ENCODE results near the gene RIN3. TPM values are rescaled to one million over a fixed set of nuclear protein-coding genes. Genes with fewer than 3 reads are reported as not detected.

RIN3 gene
- total and polyA plus RNA-seq, 4 donors: 5.0 to 15.6 (median 9.0) TPM

DNA sequence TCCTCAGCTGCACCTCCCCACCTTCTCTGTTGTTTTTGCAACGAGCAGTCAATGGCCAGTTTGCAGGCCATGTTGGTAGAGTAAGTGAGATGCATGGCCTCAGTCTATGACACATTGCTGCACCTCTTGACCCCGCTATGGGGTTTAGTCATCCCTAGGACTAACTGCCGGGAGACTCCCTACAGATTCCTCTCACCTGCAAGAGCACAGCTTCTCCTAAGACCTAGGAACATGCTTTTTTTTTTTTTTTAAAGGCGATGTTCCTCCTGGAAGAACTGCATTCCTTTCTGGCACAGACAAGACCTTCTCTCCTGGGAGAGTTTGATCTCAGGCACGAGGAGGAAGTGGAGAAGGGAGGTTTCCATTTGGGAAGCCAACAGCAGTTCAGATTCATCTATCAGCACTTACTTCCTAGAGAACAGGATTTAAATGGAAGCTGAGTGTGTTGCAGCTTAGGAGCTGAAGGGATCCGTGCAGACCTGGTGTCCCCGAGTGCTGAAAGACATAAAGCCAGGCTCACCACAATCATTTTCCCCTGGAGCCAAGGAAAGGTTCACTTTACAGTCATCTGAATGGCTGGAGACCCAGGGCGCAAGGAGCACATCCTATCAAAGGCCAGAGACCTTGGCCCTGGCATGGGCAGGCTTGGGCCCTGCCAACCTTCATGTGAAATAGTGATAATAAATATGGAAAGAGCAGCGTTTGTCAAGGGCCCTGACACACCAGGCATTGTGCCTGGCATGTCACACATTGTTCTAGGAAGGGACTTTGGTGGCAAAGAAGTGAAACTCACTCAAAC lies 130.8 kb downstream of the RIN3 start:
- Histone ChIP-seq H3K36me3 (ENCODE audit: control insufficient read depth in 4 of 4, insufficient read depth in 3 of 4, low read depth in 1 of 4, low read length in 3 of 4) (peaks cover 0 to 13% (median 5%) of the 10 kb centered on the region in 4 donors), H3K4me1 (ENCODE audit: control insufficient read depth in 4 of 4, insufficient read depth in 4 of 4, low read length in 3 of 4) (peaks cover 0 to 3% (median 0%) of the 10 kb centered on the region in 4 donors)
- TF ChIP-seq GABPA (IDR thresholded peaks at IDR 0.05 in 1 of 2, conservative IDR thresholded peaks at IDR 0.05 in 1 of 2) (no peak), TAF1 (conservative IDR thresholded peaks at IDR 0.05) (no peak), YY1 (IDR thresholded peaks at IDR 0.05) (no peak), RAD21 (IDR thresholded peaks at IDR 0.05) (no peak), EGR1 (IDR thresholded peaks at IDR 0.05; ENCODE audit: low read depth in 2 of 2) (no peak), NR2F2 (IDR thresholded peaks at IDR 0.05) (no peak), JUND (IDR thresholded peaks at IDR 0.05) (no peak), SP1 (IDR thresholded peaks at IDR 0.05) (no peak), HNF4G (IDR thresholded peaks at IDR 0.05) (no peak), RXRA (IDR thresholded peaks at IDR 0.05) (no peak), FOXA2 (IDR thresholded peaks at IDR 0.05) (no peak), FOXA1 (IDR thresholded peaks at IDR 0.05) (no peak), HNF4A (conservative IDR thresholded peaks at IDR 0.05) (no peak)
- TF ChIP-seq, protein P1, sequence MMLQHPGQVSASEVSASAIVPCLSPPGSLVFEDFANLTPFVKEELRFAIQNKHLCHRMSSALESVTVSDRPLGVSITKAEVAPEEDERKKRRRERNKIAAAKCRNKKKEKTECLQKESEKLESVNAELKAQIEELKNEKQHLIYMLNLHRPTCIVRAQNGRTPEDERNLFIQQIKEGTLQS (IDR thresholded peaks at IDR 0.05): no peak
- TF ChIP-seq, protein P2, sequence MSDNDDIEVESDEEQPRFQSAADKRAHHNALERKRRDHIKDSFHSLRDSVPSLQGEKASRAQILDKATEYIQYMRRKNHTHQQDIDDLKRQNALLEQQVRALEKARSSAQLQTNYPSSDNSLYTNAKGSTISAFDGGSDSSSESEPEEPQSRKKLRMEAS (IDR thresholded peaks at IDR 0.05): no peak
- TF ChIP-seq, protein P3, sequence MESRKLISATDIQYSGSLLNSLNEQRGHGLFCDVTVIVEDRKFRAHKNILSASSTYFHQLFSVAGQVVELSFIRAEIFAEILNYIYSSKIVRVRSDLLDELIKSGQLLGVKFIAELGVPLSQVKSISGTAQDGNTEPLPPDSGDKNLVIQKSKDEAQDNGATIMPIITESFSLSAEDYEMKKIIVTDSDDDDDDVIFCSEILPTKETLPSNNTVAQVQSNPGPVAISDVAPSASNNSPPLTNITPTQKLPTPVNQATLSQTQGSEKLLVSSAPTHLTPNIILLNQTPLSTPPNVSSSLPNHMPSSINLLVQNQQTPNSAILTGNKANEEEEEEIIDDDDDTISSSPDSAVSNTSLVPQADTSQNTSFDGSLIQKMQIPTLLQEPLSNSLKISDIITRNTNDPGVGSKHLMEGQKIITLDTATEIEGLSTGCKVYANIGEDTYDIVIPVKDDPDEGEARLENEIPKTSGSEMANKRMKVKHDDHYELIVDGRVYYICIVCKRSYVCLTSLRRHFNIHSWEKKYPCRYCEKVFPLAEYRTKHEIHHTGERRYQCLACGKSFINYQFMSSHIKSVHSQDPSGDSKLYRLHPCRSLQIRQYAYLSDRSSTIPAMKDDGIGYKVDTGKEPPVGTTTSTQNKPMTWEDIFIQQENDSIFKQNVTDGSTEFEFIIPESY (IDR thresholded peaks at IDR 0.05): no peak
- TF ChIP-seq, protein P4, sequence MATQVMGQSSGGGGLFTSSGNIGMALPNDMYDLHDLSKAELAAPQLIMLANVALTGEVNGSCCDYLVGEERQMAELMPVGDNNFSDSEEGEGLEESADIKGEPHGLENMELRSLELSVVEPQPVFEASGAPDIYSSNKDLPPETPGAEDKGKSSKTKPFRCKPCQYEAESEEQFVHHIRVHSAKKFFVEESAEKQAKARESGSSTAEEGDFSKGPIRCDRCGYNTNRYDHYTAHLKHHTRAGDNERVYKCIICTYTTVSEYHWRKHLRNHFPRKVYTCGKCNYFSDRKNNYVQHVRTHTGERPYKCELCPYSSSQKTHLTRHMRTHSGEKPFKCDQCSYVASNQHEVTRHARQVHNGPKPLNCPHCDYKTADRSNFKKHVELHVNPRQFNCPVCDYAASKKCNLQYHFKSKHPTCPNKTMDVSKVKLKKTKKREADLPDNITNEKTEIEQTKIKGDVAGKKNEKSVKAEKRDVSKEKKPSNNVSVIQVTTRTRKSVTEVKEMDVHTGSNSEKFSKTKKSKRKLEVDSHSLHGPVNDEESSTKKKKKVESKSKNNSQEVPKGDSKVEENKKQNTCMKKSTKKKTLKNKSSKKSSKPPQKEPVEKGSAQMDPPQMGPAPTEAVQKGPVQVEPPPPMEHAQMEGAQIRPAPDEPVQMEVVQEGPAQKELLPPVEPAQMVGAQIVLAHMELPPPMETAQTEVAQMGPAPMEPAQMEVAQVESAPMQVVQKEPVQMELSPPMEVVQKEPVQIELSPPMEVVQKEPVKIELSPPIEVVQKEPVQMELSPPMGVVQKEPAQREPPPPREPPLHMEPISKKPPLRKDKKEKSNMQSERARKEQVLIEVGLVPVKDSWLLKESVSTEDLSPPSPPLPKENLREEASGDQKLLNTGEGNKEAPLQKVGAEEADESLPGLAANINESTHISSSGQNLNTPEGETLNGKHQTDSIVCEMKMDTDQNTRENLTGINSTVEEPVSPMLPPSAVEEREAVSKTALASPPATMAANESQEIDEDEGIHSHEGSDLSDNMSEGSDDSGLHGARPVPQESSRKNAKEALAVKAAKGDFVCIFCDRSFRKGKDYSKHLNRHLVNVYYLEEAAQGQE (IDR thresholded peaks at IDR 0.05): no peak

DNA sequence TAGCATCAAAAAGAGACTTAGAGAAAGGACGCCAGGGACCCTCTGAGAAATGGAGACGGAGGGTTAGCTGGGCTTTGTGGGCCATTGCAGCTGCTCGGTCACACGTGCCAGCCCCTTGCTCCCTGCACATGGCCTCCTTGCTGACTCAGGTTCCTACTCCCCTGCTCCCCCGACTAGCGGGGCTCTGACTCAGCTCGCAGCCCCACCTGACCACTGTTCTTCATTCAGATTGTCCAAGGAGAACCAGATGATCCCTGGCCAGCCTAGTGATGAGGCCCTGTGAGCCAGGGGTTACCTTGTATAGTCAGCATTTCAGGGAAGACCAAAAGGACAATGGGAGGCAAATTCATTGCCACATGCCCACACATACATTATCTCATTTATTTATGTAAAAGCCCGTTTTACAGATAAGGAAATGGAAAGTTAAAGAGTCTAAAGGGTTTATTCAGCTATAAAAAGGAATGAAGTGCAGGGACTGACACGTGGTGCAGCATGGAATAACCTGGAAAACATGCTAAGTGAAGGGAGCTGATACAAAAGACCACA lies 131.5 kb downstream of the RIN3 start:
- no peak for DNase-seq (ENCODE audit: low spot score)
- H3K4me1 ChIP-seq (ENCODE audit: control insufficient read depth in 4 of 4, insufficient read depth in 4 of 4, low read length in 3 of 4): peaks cover 0 to 3% (median 0%) of the 10 kb centered on the region in 4 donors
- 95% methylated on average over 9 of the region's 9 CpGs for WGBS
- H3K9me3 ChIP-seq (ENCODE audit: control insufficient read depth in 4 of 4, low read length in 3 of 4): no peaks in the 10 kb centered on the region
- H3K4me3 ChIP-seq (ENCODE audit: low read depth in 1 of 3, low read length in 3 of 3): no peak overlapping the region
- no peak overlapping the region for H3K9ac ChIP-seq (ENCODE audit: low read depth in 1 of 2, low read length in 2 of 2)
- no peak overlapping the region for H3K27ac ChIP-seq (ENCODE audit: low read depth in 1 of 2, low read length in 2 of 2)
- H3K36me3 ChIP-seq (ENCODE audit: control insufficient read depth in 4 of 4, insufficient read depth in 3 of 4, low read depth in 1 of 4, low read length in 3 of 4): peaks cover 0 to 13% (median 5%) of the 10 kb centered on the region in 4 donors
- no peaks in the 10 kb centered on the region for H3K27me3 ChIP-seq (ENCODE audit: control insufficient read depth in 4 of 4, insufficient read depth in 4 of 4, low read length in 3 of 4)
- TF ChIP-seq TAF1 (conservative IDR thresholded peaks at IDR 0.05) (no peak), SP1 (IDR thresholded peaks at IDR 0.05) (no peak), GABPA (IDR thresholded peaks at IDR 0.05 in 1 of 2, conservative IDR thresholded peaks at IDR 0.05 in 1 of 2) (no peak), FOXA2 (IDR thresholded peaks at IDR 0.05) (no peak), YY1 (IDR thresholded peaks at IDR 0.05) (no peak), EGR1 (IDR thresholded peaks at IDR 0.05; ENCODE audit: low read depth in 2 of 2) (no peak)
- TF ChIP-seq, protein P1 (IDR thresholded peaks at IDR 0.05): no peak
- TF ChIP-seq, protein P5, sequence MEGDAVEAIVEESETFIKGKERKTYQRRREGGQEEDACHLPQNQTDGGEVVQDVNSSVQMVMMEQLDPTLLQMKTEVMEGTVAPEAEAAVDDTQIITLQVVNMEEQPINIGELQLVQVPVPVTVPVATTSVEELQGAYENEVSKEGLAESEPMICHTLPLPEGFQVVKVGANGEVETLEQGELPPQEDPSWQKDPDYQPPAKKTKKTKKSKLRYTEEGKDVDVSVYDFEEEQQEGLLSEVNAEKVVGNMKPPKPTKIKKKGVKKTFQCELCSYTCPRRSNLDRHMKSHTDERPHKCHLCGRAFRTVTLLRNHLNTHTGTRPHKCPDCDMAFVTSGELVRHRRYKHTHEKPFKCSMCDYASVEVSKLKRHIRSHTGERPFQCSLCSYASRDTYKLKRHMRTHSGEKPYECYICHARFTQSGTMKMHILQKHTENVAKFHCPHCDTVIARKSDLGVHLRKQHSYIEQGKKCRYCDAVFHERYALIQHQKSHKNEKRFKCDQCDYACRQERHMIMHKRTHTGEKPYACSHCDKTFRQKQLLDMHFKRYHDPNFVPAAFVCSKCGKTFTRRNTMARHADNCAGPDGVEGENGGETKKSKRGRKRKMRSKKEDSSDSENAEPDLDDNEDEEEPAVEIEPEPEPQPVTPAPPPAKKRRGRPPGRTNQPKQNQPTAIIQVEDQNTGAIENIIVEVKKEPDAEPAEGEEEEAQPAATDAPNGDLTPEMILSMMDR (IDR thresholded peaks at IDR 0.05; ENCODE audit: low read depth, low read length, missing input control): no peak
- TF ChIP-seq, protein P4 (IDR thresholded peaks at IDR 0.05): no peak
- TF ChIP-seq, protein P2 (IDR thresholded peaks at IDR 0.05): no peak

More for the DNA sequence above, 130.8 kb downstream of the RIN3 start:
- Histone ChIP-seq H3K27me3 (ENCODE audit: control insufficient read depth in 4 of 4, insufficient read depth in 4 of 4, low read length in 3 of 4) (no peaks in the 10 kb centered on the region), H3K9ac (ENCODE audit: low read depth in 1 of 2, low read length in 2 of 2) (no peak overlapping the region), H3K9me3 (ENCODE audit: control insufficient read depth in 4 of 4, low read length in 3 of 4) (no peaks in the 10 kb centered on the region), H3K27ac (ENCODE audit: low read depth in 1 of 2, low read length in 2 of 2) (no peak overlapping the region), H3K4me3 (ENCODE audit: low read depth in 1 of 3, low read length in 3 of 3) (no peak overlapping the region)
- no peak for DNase-seq (ENCODE audit: low spot score)
- 80% methylated on average over 9 of the region's 9 CpGs for WGBS

Measured in liver (tissue), 9 donors.